ENCODE data around the gene FAR2. TPM values are rescaled to one million over a fixed set of nuclear protein-coding genes. Genes with fewer than 3 reads are reported as not detected.

Gene FAR2
- total RNA-seq, 1 donor from 2014 or later: 37.1 TPM

- H3K27me3 Mint-ChIP-seq (ENCODE audit: unreplicated experiment): no peaks in the 10 kb centered on the region
- H3K27ac Mint-ChIP-seq (ENCODE audit: unreplicated experiment): peak overlapping the region; percentile 92
- TF ChIP-seq CTCF (IDR thresholded peaks at IDR 0.05): no peak
- no peak for DNase-seq (ENCODE audit: extremely low spot score, unreplicated experiment)
- no peak overlapping the region for H3K4me3 Mint-ChIP-seq (ENCODE audit: unreplicated experiment)
- peaks cover 47% of the 10 kb centered on the region for H3K4me1 Mint-ChIP-seq (ENCODE audit: unreplicated experiment)
- H3K36me3 Mint-ChIP-seq (ENCODE audit: unreplicated experiment): no peaks in the 10 kb centered on the region
- H3K9me3 Mint-ChIP-seq (ENCODE audit: unreplicated experiment): no peaks in the 10 kb centered on the region
Observed at GRCh38 chr12:29229158-29229505, 80.1 kb downstream of the FAR2 start.

GRCh38 chr12:29229937-29230336, 80.9 kb downstream of the FAR2 start:
- no peaks in the 10 kb centered on the region for H3K27me3 Mint-ChIP-seq (ENCODE audit: unreplicated experiment)
- no peak overlapping the region for H3K4me3 Mint-ChIP-seq (ENCODE audit: unreplicated experiment)
- H3K4me1 Mint-ChIP-seq (ENCODE audit: unreplicated experiment): peaks cover 39% of the 10 kb centered on the region
- no peaks in the 10 kb centered on the region for H3K9me3 Mint-ChIP-seq (ENCODE audit: unreplicated experiment)
- no peak for TF ChIP-seq CTCF (IDR thresholded peaks at IDR 0.05)
- no peak overlapping the region for H3K27ac Mint-ChIP-seq (ENCODE audit: unreplicated experiment)
- DNase-seq (ENCODE audit: extremely low spot score, unreplicated experiment): no peak
- no peaks in the 10 kb centered on the region for H3K36me3 Mint-ChIP-seq (ENCODE audit: unreplicated experiment)

GRCh38 chr12:29230800-29231560, 81.9 kb downstream of the FAR2 start:
- no peak for TF ChIP-seq CTCF (IDR thresholded peaks at IDR 0.05)
- Mint-ChIP-seq H3K9me3 (ENCODE audit: unreplicated experiment) (no peaks in the 10 kb centered on the region), H3K36me3 (ENCODE audit: unreplicated experiment) (no peaks in the 10 kb centered on the region), H3K27me3 (ENCODE audit: unreplicated experiment) (no peaks in the 10 kb centered on the region), H3K27ac (ENCODE audit: unreplicated experiment) (no peak overlapping the region), H3K4me3 (ENCODE audit: unreplicated experiment) (no peak overlapping the region), H3K4me1 (ENCODE audit: unreplicated experiment) (peaks cover 29% of the 10 kb centered on the region)
- no peak for DNase-seq (ENCODE audit: extremely low spot score, unreplicated experiment)

- H3K27ac Mint-ChIP-seq (ENCODE audit: unreplicated experiment): no peak overlapping the region
- H3K36me3 Mint-ChIP-seq (ENCODE audit: unreplicated experiment): no peaks in the 10 kb centered on the region
- no peak overlapping the region for H3K4me3 Mint-ChIP-seq (ENCODE audit: unreplicated experiment)
- DNase-seq (ENCODE audit: extremely low spot score, unreplicated experiment): no peak
- peaks cover 22% of the 10 kb centered on the region for H3K4me1 Mint-ChIP-seq (ENCODE audit: unreplicated experiment)
- no peaks in the 10 kb centered on the region for H3K27me3 Mint-ChIP-seq (ENCODE audit: unreplicated experiment)
- no peak for TF ChIP-seq CTCF (IDR thresholded peaks at IDR 0.05)
- H3K9me3 Mint-ChIP-seq (ENCODE audit: unreplicated experiment): no peaks in the 10 kb centered on the region
Observed at GRCh38 chr12:29232086-29232485, 83.0 kb downstream of the FAR2 start.

GRCh38 chr12:29234552-29234951, 85.5 kb downstream of the FAR2 start:
- H3K27ac Mint-ChIP-seq (ENCODE audit: unreplicated experiment): no peak overlapping the region
- H3K4me1 Mint-ChIP-seq (ENCODE audit: unreplicated experiment): peaks cover 21% of the 10 kb centered on the region
- no peaks in the 10 kb centered on the region for H3K36me3 Mint-ChIP-seq (ENCODE audit: unreplicated experiment)
- TF ChIP-seq CTCF (IDR thresholded peaks at IDR 0.05): no peak
- no peaks in the 10 kb centered on the region for H3K27me3 Mint-ChIP-seq (ENCODE audit: unreplicated experiment)
- no peak for DNase-seq (ENCODE audit: extremely low spot score, unreplicated experiment)
- H3K9me3 Mint-ChIP-seq (ENCODE audit: unreplicated experiment): no peaks in the 10 kb centered on the region
- no peak overlapping the region for H3K4me3 Mint-ChIP-seq (ENCODE audit: unreplicated experiment)
